Muscle of leg (tissue), 11 donors: ENCODE measurements around the gene SNRPB. TPM values are rescaled to one million over a fixed set of nuclear protein-coding genes. Genes with fewer than 3 reads are reported as not detected.

ENCODE experiments used
- DNase-seq: peaks from one replicate; pipeline ENCODE4 v3.0.0; 2013
- H3K27ac ChIP-seq: one replicate; pipeline ENCODE4 v1.5.1; 2013; ENCODE audit warnings: mild to moderate bottlenecking, low read length, control low read depth
- H3K27me3 ChIP-seq: one replicate; pipeline ENCODE4 v1.6.1; 2013; ENCODE audit warnings: low read length; ENCODE audit not compliant: control insufficient read depth, insufficient read depth
- H3K36me3 ChIP-seq: one replicate; pipeline ENCODE4 v1.6.1; 2013; ENCODE audit warnings: low read length; ENCODE audit not compliant: control insufficient read depth, insufficient read depth
- H3K4me1 ChIP-seq: one replicate; pipeline ENCODE4 v1.6.1; 2013; ENCODE audit warnings: low read length; ENCODE audit not compliant: control insufficient read depth, insufficient read depth
- H3K4me3 ChIP-seq: one replicate; pipeline ENCODE4 v1.5.1; 2013; ENCODE audit warnings: low read length, control low read depth
- H3K9me3 ChIP-seq: replicated peaks from 2 replicates; pipeline ENCODE4 v1.6.1; 2013; ENCODE audit warnings: low read depth, low read length; ENCODE audit not compliant: control insufficient read depth
- WGBS: methylation state at CpG from one replicate; pipeline ENCODE4 v1.1.5; 2013; ENCODE audit warnings: missing lambda C conversion rate; ENCODE audit not compliant: insufficient coverage; 5-methylcytosine and 5-hydroxymethylcytosine counted together
- polyA plus RNA-seq, 8 donors: library from polyadenylated mRNA; unstranded; fragments of 120-200 nt; gene quantifications; one replicate each; pipeline versions ENCODE4 v1.2.1 to v1.2.3, GENCODE V29; 2013; ENCODE audit warnings: inconsistent platforms in 1 of 8, low replicate concordance in 1 of 8; ENCODE audit not compliant: insufficient read length in 8 of 8, insufficient read depth in 1 of 8
- total RNA-seq: library from RNA; stranded (reverse); fragments of 120-200 nt; gene quantifications from one replicate; pipeline ENCODE4 v1.2.4, GENCODE V29; 2013

The SNRPB gene
- total and polyA plus RNA-seq, 9 donors: 97.3 to 123 (median 113) TPM

DNA sequence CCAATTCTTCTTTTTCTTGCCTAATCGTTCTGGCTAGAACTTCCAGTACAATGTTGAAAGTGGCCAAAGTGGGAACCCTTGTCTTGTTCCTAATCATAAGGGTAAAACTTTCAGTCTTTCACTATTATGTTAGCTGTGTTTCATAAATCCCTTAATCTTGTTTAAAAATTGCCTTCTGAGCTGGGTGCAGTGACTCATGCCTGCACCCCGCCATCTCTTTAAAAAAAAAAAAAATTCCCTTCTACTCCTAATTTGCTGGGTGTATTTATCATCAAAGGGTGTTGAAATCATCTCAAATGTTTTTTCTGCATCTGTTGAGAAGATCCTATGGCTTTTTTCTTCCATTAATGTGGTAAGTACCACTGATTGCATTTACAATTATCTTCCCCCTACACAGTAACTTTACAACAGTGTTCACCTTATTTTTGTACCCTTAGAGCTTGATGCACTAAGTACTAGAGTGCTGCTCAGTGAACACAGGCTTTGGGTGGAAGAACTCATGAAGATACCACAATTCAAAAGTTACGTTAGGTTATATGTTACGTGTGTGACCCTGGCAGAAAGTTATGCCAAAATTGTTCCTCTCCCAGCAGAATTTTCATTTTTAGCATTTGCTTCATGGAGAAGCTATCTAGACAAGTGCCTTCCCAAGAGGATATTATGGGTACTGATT lies 9.7 kb downstream of the SNRPB start:
- Histone ChIP-seq H3K27me3 (no peaks in the 10 kb centered on the region), H3K36me3 (peaks cover 58% of the 10 kb centered on the region), H3K9me3 (no peaks in the 10 kb centered on the region), H3K27ac (no peak overlapping the region), H3K4me1 (no peaks in the 10 kb centered on the region), H3K4me3 (no peak overlapping the region)
- DNase-seq: no peak
- 100% methylated on average over 2 of the region's 4 CpGs for WGBS

GRCh38 chr20:2459981-2460751 lies 10.4 kb downstream of the SNRPB start:
- H3K4me1 ChIP-seq: no peaks in the 10 kb centered on the region
- no peaks in the 10 kb centered on the region for H3K9me3 ChIP-seq
- WGBS: no CpG with 5 or more reads among the region's 1 CpG
- no peak overlapping the region for H3K27ac ChIP-seq
- H3K36me3 ChIP-seq: peaks cover 50% of the 10 kb centered on the region
- H3K27me3 ChIP-seq: no peaks in the 10 kb centered on the region
- no peak for DNase-seq
- no peak overlapping the region for H3K4me3 ChIP-seq

GRCh38 chr20:2458919-2459499 lies 11.6 kb downstream of the SNRPB start:
- no peaks in the 10 kb centered on the region for H3K4me1 ChIP-seq
- no peaks in the 10 kb centered on the region for H3K27me3 ChIP-seq
- peaks cover 40% of the 10 kb centered on the region for H3K36me3 ChIP-seq
- H3K9me3 ChIP-seq: no peaks in the 10 kb centered on the region
- DNase-seq: no peak
- H3K27ac ChIP-seq: no peak overlapping the region
- H3K4me3 ChIP-seq: no peak overlapping the region
- WGBS: no CpG with 5 or more reads among the region's 3 CpGs

DNA sequence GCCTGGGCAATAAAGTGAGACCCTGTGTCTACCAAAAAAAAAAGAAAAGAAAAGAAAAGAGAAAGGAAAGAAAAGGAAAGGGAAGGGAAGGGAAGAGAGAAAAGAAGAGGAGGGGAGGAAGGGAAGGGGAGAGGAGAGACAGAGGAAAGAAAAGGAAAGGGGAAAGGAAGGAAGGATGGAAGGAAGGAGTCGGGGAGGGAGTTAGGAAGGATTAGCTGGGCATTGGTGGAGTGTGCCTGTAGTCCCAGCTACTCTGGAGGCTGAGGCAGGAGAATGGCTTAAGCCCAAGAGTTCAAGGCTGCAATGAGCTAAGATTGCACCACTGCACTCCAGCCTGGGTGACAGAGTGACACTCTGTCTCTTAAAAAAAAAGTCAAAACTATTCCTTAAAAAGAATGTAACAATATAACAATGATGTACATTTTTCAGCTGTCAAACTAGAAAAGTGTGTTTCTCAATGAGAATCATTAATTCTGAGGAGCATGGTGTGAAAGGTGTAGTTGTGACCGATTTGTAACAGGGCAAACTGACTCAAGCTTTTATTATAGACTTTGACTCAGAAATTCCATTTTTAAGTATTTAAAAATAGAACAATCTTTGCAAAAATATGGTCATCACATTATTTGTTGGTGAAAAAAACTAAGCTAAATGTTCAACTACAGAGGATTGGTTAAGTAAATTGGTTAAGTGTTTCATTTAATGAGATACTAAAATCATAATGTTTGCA lies 14.7 kb downstream of the SNRPB start:
- Histone ChIP-seq H3K27ac (no peak overlapping the region), H3K4me1 (peaks cover 3% of the 10 kb centered on the region), H3K27me3 (no peaks in the 10 kb centered on the region), H3K9me3 (no peaks in the 10 kb centered on the region), H3K36me3 (peaks cover 11% of the 10 kb centered on the region), H3K4me3 (no peak overlapping the region)
- 50% methylated on average over 1 of the region's 2 CpGs for WGBS
- no peak for DNase-seq

- Histone ChIP-seq H3K9me3 (no peaks in the 10 kb centered on the region), H3K27me3 (no peaks in the 10 kb centered on the region), H3K36me3 (peaks cover 2% of the 10 kb centered on the region), H3K4me3 (no peak overlapping the region), H3K27ac (no peak overlapping the region), H3K4me1 (peaks cover 3% of the 10 kb centered on the region)
- no peak for DNase-seq
- WGBS: no CpG with 5 or more reads among the region's 3 CpGs
These were observed 16.8 kb downstream of the SNRPB start for GRCh38 chr20:2453792-2454191.

GRCh38 chr20:2451939-2452732 lies 18.5 kb downstream of the SNRPB start:
- DNase-seq: peak; percentile 73
- no peak overlapping the region for H3K27ac ChIP-seq
- peaks cover 3% of the 10 kb centered on the region for H3K4me1 ChIP-seq
- H3K27me3 ChIP-seq: no peaks in the 10 kb centered on the region
- H3K9me3 ChIP-seq: no peaks in the 10 kb centered on the region
- no peak overlapping the region for H3K4me3 ChIP-seq
- 73% methylated on average over 5 of the region's 8 CpGs for WGBS
- H3K36me3 ChIP-seq: no peaks in the 10 kb centered on the region

DNA sequence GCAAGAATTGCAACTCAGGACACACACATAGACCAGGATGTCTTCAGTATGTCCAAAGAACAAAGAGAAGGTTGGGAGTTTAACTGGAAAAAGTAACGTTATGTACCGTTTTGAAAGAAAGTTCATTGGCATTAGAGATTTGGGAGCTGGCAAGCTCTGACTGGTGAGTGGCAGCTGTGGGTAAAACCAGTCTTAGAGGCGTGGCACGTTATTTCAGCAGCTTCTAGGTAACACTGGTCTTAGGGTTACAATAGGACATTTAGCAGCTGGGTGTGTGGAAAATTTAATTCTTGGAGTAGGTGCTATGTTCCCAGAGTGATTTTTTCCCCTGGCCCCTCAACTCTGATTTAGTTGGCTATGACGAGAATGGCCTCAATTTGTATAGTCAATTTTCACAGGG lies 19.2 kb downstream of the SNRPB start:
- peaks cover 3% of the 10 kb centered on the region for H3K4me1 ChIP-seq

GRCh38 chr20:2449386-2449785 lies 21.2 kb downstream of the SNRPB start:
- H3K4me1 ChIP-seq: peaks cover 3% of the 10 kb centered on the region
- DNase-seq: no peak
- no peaks in the 10 kb centered on the region for H3K36me3 ChIP-seq
- no peaks in the 10 kb centered on the region for H3K9me3 ChIP-seq
- H3K27me3 ChIP-seq: no peaks in the 10 kb centered on the region
- H3K27ac ChIP-seq: no peak overlapping the region
- H3K4me3 ChIP-seq: no peak overlapping the region
- WGBS: no CpG with 5 or more reads among the region's 1 CpG

More for the DNA sequence above, 19.2 kb downstream of the SNRPB start:
- DNase-seq: no peak
- Histone ChIP-seq H3K27ac (no peak overlapping the region), H3K9me3 (no peaks in the 10 kb centered on the region), H3K4me3 (no peak overlapping the region), H3K27me3 (no peaks in the 10 kb centered on the region), H3K36me3 (no peaks in the 10 kb centered on the region)
- 58% methylated on average over 4 of the region's 5 CpGs for WGBS

DNA sequence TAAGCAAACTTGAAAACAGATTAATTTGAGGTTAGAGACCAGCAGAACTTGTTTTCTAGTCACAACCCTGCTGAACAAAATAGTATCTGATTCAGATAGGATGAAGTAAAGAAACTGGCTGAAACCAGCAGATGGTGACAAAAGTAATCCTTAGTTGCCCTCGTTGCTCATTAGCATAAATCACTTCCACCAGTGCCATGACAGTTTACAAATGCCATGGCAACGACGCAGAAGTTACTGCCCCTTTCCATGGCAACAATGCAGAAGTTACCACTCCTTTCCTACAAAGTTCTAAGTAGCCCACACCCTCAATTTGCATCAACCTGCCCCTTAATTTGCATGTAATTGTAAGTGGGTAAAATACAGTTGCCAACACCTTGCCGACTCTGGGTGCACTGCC lies 23.7 kb downstream of the SNRPB start:
- no peak for DNase-seq
- no peaks in the 10 kb centered on the region for H3K4me1 ChIP-seq
- H3K36me3 ChIP-seq: no peaks in the 10 kb centered on the region
- no peak overlapping the region for H3K4me3 ChIP-seq
- WGBS: 45% methylated on average over 4 of the region's 4 CpGs
- H3K27me3 ChIP-seq: no peaks in the 10 kb centered on the region
- H3K9me3 ChIP-seq: no peaks in the 10 kb centered on the region
- H3K27ac ChIP-seq: no peak overlapping the region
